GM19452 (cell line): ENCODE results near the gene CDSN.
"Not testable (repeated sequence)": the region's sequence is repeated elsewhere in the genome, so short reads cannot be mapped to it uniquely, and the experiment has no call there.

Experiments
- ATAC-seq: cut with Tn5 transposase; IDR thresholded peaks from one replicate; pipeline ENCODE4 v1.9.1; 2021; ENCODE audit not compliant: unreplicated experiment

The CDSN gene, protein sequence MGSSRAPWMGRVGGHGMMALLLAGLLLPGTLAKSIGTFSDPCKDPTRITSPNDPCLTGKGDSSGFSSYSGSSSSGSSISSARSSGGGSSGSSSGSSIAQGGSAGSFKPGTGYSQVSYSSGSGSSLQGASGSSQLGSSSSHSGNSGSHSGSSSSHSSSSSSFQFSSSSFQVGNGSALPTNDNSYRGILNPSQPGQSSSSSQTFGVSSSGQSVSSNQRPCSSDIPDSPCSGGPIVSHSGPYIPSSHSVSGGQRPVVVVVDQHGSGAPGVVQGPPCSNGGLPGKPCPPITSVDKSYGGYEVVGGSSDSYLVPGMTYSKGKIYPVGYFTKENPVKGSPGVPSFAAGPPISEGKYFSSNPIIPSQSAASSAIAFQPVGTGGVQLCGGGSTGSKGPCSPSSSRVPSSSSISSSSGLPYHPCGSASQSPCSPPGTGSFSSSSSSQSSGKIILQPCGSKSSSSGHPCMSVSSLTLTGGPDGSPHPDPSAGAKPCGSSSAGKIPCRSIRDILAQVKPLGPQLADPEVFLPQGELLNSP

GRCh38 chr6:31120151-31120915 lies at the start of gene CDSN:
CDSN (minus strand) TSS chr6:31120446; CDS start chr6:31120419, 27 bp downstream.
- no peak for ATAC-seq

DNA sequence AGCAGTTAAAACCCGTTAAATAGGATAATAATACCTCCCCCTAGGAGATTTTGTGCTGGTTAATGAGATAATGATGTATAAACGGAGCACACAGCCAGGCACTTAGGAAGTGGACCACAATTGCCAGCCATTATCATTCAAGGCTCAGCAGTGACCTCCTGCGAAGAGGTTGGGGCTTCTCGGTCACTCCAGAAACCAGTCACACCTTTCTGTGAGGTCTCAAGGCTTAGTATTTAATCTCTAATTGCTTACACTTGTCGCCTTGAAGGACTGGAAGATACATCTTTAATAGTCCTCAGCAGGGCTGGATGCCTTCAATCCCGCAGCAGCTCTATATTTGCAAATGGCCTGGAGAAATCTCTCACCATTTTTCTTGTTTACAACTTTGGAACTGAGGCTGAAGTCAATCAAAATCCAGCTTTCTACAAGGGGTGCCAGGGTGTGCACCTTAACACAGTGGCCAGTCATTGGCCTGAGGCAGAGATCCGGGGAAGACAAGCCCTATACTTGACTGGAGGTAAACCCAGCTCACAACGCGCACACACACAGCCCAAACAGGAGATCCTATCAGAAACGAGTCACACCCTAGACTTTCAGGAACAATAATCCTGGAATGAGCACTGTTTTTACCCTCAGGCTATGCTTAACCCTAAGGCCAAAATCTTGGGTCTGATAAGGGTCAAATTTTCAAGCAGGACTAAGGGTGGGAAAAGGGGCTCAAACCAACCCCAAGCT lies 49.0 kb upstream of the CDSN start:
- ATAC-seq, result no peak

GRCh38 chr6:31168606-31169005 lies 48.4 kb upstream of the CDSN start:
- ATAC-seq, result no peak

- no peak for ATAC-seq
Measured at GRCh38 chr6:31165986-31166385, 45.7 kb upstream of the CDSN start.

GRCh38 chr6:31165064-31165832 lies 45.0 kb upstream of the CDSN start:
- peak; percentile 80 for ATAC-seq

DNA sequence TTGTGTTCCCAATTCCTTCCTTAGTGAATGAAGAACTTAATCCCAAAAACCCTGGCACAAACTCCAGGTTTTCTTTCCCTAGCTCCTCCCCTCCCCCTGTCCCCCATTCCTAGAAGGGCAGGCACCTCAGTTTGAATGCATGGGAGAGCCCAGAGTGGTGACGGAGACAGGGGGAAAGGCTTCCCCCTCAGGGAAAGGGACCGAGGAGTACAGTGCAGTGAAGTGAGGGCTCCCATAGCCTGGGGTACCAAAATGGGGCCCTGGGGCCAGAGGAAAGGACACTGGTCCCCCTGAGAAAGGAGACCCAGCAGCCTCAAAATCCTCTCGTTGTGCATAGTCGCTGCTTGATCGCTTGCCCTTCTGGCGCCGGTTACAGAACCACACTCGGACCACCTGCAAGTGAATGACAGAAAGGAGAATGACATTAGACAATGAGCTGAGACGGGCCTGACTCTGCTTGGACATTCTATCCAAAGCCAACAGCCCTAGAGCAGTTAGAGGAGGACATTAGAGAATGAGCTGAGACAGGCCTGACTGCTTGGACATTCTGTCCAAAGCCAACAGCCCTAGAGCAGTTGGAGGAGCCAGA lies 44.3 kb upstream of the CDSN start:
- ATAC-seq, result not testable (repeated sequence)

- ATAC-seq, result no peak
Measured at GRCh38 chr6:31163922-31164321, 43.7 kb upstream of the CDSN start.

DNA sequence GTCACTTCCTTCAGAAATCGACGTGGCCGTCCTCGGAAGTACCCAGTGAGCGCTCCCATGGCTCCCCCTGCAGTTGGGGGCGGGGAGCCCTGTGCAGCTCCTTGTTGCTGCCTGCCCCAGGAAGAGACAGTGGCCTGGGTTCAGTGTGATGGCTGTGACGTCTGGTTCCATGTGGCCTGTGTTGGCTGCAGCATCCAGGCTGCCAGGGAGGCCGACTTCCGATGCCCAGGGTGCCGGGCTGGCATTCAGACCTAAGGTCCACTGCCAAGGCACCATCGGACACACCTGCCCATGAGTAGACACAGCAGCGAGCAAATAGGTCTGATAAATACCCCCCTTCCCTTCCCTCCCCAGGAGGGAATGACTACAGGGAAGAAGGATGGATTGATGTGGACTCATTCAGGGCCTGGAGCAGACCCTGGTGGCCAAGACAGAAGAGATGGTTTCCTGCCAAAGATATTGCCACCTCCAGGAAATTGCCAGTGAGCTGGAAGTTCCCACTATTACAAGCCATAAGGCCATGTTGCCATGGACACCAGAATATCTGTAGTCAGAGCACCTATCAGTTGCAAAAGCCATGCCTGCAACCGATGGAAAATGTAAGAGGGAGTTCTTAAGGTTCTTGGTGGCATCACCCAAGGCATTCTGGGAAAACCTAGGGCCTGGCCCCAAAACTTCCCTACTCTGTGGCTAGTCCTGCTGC lies 42.4 kb upstream of the CDSN start:
- no peak for ATAC-seq

DNA sequence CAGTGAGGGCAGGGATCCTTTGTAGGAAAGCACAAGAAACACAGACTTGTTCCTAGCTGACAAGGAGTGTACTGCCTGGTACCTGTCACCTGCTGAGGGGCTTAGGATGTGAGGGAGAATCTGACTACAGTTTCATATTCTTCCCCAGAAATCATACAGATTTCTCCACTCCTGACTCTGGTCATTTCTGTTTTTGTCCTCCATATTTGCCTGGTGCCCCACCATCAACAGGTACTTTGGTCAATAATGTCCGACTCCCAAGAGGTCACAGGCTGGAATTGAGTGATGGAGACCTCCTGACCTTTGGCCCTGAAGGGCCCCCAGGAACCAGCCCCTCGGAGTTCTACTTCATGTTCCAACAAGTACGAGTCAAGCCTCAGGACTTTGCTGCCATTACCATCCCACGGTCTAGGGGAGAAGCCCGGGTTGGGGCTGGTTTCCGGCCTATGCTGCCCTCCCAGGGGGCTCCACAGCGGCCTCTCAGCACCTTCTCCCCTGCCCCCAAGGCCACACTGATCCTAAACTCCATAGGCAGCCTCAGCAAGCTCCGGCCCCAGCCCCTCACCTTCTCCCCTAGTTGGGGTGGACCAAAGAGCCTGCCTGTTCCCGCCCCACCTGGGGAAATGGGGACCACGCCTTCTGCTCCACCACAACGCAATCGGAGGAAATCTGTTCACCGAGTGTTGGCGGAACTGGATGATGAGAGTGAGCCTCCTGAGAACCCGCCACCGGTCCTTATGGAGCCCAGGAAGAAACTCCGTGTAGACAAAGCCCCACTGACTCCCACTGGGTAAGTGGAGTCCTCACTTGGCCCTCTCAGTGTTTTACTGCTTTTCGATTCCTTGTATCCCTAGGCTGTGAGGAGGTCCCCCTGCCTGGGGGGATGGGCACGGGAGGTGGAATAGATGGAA lies 41.2 kb upstream of the CDSN start:
- ATAC-seq, result no peak

DNA sequence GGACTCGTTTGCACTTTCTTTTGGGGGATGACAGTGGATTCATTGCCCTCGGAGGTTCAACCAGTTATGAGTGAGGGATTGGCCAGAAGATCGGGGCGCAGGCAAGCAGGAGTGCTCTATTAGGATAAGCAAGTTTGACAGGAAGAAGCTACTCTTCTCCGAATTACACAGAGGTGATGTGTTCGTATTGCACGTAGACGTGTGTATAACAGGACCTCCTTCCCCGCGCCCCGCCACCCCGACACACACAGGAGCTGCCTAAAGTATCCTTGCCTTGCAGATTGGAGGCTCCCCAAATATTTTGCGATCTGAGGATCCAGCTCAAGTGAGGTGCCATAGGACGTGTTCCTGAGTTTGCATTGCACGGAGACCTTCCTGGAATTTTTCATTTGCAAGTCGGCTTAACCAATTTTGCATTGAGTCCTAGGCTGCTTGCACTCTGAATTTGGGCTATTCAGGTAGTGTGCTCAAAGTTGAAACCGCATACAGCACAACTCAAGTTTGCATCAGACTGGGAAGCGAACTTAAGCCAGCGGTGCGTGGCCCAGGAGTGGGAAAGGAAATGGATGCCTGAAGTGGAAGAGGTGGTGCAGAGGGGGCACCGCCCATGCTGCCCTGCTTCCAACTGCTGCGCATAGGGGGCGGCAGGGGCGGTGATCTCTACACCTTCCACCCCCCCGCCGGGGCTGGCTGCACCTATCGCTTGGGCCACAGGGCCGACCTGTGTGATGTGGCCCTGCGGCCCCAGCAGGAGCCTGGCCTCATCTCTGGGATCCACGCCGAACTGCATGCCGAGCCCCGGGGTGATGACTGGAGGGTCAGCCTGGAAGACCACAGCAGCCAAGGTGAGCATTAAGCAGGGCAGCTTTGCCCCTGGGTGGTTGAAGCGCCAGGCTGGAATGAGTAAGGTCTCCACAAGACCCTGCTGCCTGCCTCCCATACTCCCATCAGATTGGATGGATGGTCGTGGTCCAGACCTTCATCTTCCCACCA lies 38.9 kb upstream of the CDSN start:
- ATAC-seq, result no peak

- ATAC-seq, result peak; percentile 81
Measured at GRCh38 chr6:31158140-31158862, 38.1 kb upstream of the CDSN start, which contains the start of gene TCF19. TCF19 (plus strand) TSS chr6:31158589; CDS start chr6:31159470, 881 bp downstream.

GRCh38 chr6:31157513-31158139 lies 37.4 kb upstream of the CDSN start, which contains the start of gene CCHCR1:
CCHCR1 (minus strand) TSS chr6:31157802; CDS start chr6:31157600, 202 bp downstream.
- ATAC-seq, result no peak

DNA sequence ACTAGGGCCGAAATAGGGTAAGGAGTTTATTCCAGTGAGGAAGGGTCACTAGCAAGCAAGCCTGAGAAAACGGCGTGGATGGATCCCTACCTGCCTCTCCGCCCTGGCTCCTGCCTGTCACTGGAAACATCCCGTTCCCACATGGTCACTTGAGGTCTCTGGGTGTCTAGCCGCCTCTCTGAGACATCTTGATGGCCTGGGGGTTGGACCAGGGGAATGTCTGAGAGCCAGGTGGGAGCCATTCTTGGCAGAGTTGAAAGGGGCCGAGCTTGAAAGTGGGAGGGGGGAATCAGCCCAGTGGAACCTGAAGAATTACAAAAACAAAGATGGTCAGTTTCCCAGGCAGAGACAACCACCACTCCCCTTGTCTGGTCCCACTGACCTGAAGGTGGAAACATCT lies 36.4 kb upstream of the CDSN start:
- no peak for ATAC-seq

GRCh38 chr6:31154436-31154835 lies 34.2 kb upstream of the CDSN start:
- ATAC-seq, result no peak

DNA sequence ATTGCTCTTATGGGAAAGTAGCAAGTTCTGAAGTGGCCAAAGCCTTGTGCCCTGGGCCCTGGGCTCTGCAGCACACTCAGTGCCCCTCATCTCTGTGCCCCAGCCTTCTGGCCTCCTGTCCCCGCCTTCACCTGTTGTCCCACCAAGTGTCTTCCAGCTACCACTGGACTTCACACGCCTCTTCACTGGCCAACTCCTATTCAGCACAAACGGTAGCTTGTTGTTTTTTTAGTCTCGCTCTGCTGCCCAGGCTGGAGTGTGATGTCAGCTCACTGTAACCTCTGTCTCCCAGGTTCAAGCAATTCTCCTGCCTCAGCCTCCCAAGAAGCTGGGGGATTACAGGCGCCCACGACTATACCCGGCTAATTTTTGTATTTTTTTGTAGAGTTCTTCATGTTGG lies 32.5 kb upstream of the CDSN start:
- ATAC-seq, result no peak
